HepG2 (cell line): ENCODE results near the gene ZDHHC18. TPM values are rescaled to one million over a fixed set of nuclear protein-coding genes. Genes with fewer than 3 reads are reported as not detected.

Experiments used
- ATAC-seq: fragments of 200-7000 bp; cut with Tn5 transposase; 3 replicates; pipeline ENCODE4 v1.9.1; 2020; ENCODE audit warnings: mild to moderate bottlenecking, moderate library complexity
- BruUV-seq: library from RNA; stranded (reverse); fragments of 400-500 nt; replicated peaks from 2 replicates; lab custom pipeline; 2021; lab: Mats Ljungman, UMichigan
- CTCF ChIA-PET: fragments of 300-600 bp; formaldehyde crosslinking; extraction: SDS; loops from one replicate; lab custom pipeline; 2021; ENCODE audit warnings: low total read pairs, inconsistent platforms, low intra/inter-chr PET ratio; lab: Yijun Ruan, JAX
- POLR2A ChIA-PET: fragments of 350-600 bp; sonication (Branson Sonifier 250); formaldehyde crosslinking; loops from one replicate; lab custom pipeline; 2020; ENCODE audit warnings: antibody characterized with exemption, inconsistent platforms; lab: Yijun Ruan, JAX
- DNase-seq: peaks from one replicate; pipeline ENCODE4 v3.0.0-alpha.2; 2015; ENCODE audit warnings: low spot score
- FAIRE-seq: peaks from 3 replicates; lab custom pipeline; 2011; peaks lifted over from hg19 to GRCh38; lab: Jason Lieb, UNC
- H2AFZ ChIP-seq: one replicate; pipeline ENCODE4 v1.6.1; 2011; ENCODE audit warnings: low read length, inconsistent platforms
- H3K27ac ChIP-seq: fragments of 300-600 bp; 3 replicates; pipeline ENCODE4 v1.8.0; 2011; ENCODE audit warnings: mixed run types, mild to moderate bottlenecking, mixed read lengths, low read length, inconsistent platforms; ENCODE audit not compliant: insufficient read depth; ENCODE audit errors: extremely low read length
- H3K27me3 ChIP-seq, 2 experiments: fragments of 200-600 bp in 1 of 2; 2 replicates in 1 of 2; 3 replicates in 1 of 2; pipeline versions ENCODE4 v1.6.0 to v1.8.0; 2011; ENCODE audit warnings: low read length in 2 of 2, mild to moderate bottlenecking in 2 of 2, moderate library complexity in 2 of 2, inconsistent platforms in 1 of 2; ENCODE audit not compliant: insufficient read depth in 2 of 2, control insufficient read depth in 1 of 2
- H3K36me3 ChIP-seq, 2 experiments: fragments of 200-600 bp in 1 of 2; replicated peaks in 1 of 2; 2 replicates in 1 of 2; 3 replicates in 1 of 2; pipeline versions ENCODE4 v1.5.1 to v1.8.0; 2011; ENCODE audit warnings: low read length in 2 of 2, inconsistent platforms in 1 of 2; ENCODE audit not compliant: insufficient read depth in 2 of 2, control insufficient read depth in 1 of 2
- H3K4me1 ChIP-seq: 2 replicates; pipeline ENCODE4 v1.5.1; 2012; ENCODE audit warnings: low read length, inconsistent platforms; ENCODE audit not compliant: insufficient read depth
- H3K4me2 ChIP-seq: 2 replicates; pipeline ENCODE4 v1.6.0; 2011; ENCODE audit warnings: low read depth, low read length, inconsistent platforms
- H3K4me3 ChIP-seq, 3 experiments: fragments of 200-600 bp in 1 of 3; sonication (generic), shearing (Covaris generic) in 1 of 3; replicated peaks in 1 of 3; 2 replicates each; pipeline ENCODE4 v1.5.1; 2011 to 2016; ENCODE audit warnings: low read length in 3 of 3, inconsistent platforms in 2 of 3, low read depth in 2 of 3, mild to moderate bottlenecking in 2 of 3, control low read depth in 1 of 3, mixed read lengths in 1 of 3; ENCODE audit not compliant: insufficient read depth in 1 of 3
- H3K79me2 ChIP-seq: one replicate; pipeline ENCODE4 v1.6.1; 2011; ENCODE audit warnings: low read length, inconsistent platforms; ENCODE audit not compliant: insufficient read depth
- H3K9ac ChIP-seq: 2 replicates; pipeline ENCODE4 v1.6.0; 2011; ENCODE audit warnings: mild to moderate bottlenecking, low read depth, low read length, inconsistent platforms; ENCODE audit not compliant: insufficient read depth
- H3K9me3 ChIP-seq: 2 replicates; pipeline ENCODE4 v1.5.1; 2012; ENCODE audit warnings: mild to moderate bottlenecking, low read length
- H4K20me1 ChIP-seq: 2 replicates; pipeline ENCODE4 v1.6.0; 2011; ENCODE audit warnings: inconsistent platforms, mild to moderate bottlenecking, low read length, moderate library complexity; ENCODE audit not compliant: insufficient read depth
- ATF7 ChIP-seq, 2 experiments: fragments of 450-650 bp in 1 of 2; sonication (generic) in 1 of 2; formaldehyde crosslinking in 1 of 2; IDR thresholded peaks; 2 replicates each; pipeline versions ENCODE4 v1.4.0 to v1.6.1; 2016 to 2020; ENCODE audit warnings: antibody characterized with exemption in 1 of 2, mild to moderate bottlenecking in 1 of 2, missing genetic modification reagents in 1 of 2
- MAFK ChIP-seq, 2 experiments: IDR thresholded peaks in 1 of 2; conservative IDR thresholded peaks in 1 of 2; 2 replicates each; pipeline ENCODE4 v1.6.1; 2011; ENCODE audit warnings: improper control_type of control experiment in 2 of 2, low read length in 2 of 2
- RAD21 ChIP-seq: fragments of 450-650 bp; formaldehyde crosslinking; IDR thresholded peaks from 2 replicates; pipeline ENCODE4 v1.5.0; 2020; ENCODE audit warnings: mild to moderate bottlenecking
- ZNF841 ChIP-seq: sonication (generic); formaldehyde crosslinking; IDR thresholded peaks from 2 replicates; pipeline ENCODE4 v1.8.1; 2023; ENCODE audit warnings: missing genetic modification reagents, borderline replicate concordance
- WGBS: methylation state at CpG from one replicate; pipeline ENCODE4 v1.1.6; 2017; ENCODE audit warnings: low lambda C conversion rate; 5-methylcytosine and 5-hydroxymethylcytosine counted together
- in situ Hi-C: cut with HindIII; loops from 2 replicates; pipeline ENCODE4 v1.10.0; 2017; ENCODE audit warnings: low pct_unique_long_range_greater_than_20kb; ENCODE audit not compliant: extremely low pct_ligation_motif_present
- intact Hi-C: fragments of 100-400 bp; cut with micrococcal nuclease; formaldehyde crosslinking; loops from one replicate; pipeline ENCODE4 v1.10.0; 2022; ENCODE audit not compliant: unreplicated experiment
- polyA plus RNA-seq, 8 experiments: library from polyadenylated mRNA; depleted of rRNA in 3 of 8; stranded (reverse) in 7 of 8; unstranded in 1 of 8; fragments of >200 nt; fragmentation: Illumina TruSeq in 4 of 8; extraction: Trizol in 4 of 8; gene quantifications; 2 replicates each; pipeline versions ENCODE4 v1.2.1 to v1.2.3, GENCODE V29; 2011 to 2016; ENCODE audit warnings: low read depth in 4 of 8, missing spikeins in 1 of 8, mixed read lengths in 1 of 8; ENCODE audit not compliant: insufficient read depth in 1 of 8
- total RNA-seq, 5 experiments: library from RNA; depleted of rRNA; stranded (reverse); fragments of >200 nt; fragmentation: Illumina TruSeq; extraction: Trizol; gene quantifications; 2 replicates each; pipeline ENCODE4 v1.2.3, GENCODE V29; 2016; ENCODE audit warnings: low read depth in 1 of 5

ZDHHC18 gene
- total and polyA plus RNA-seq, 2 of the 13 experiments (the other 11 are each of a cell fraction or from before 2014, with no cell fraction given) = 13.2 to 35.3 TPM

- ATAC-seq (no peak), FAIRE-seq (no peak), DNase-seq (no peak)
- in situ Hi-C loops = no loop called here
- no peak overlapping the region for H3K27ac ChIP-seq
- H3K4me3 ChIP-seq = no peak overlapping the region
- no peaks in the 10 kb centered on the region for H3K9me3 ChIP-seq
- no peaks in the 10 kb centered on the region for H3K36me3 ChIP-seq
- peaks cover 20% of the 10 kb centered on the region for H3K4me1 ChIP-seq
- intact Hi-C loops = loop anchor here (5.0 kb wide), 1 partner anchor 66 kb away; no protein-coding TSS in a partner anchor
- POLR2A ChIA-PET = no interaction called here
- CTCF ChIA-PET = no interaction called here
- H3K79me2 ChIP-seq = no peaks in the 10 kb centered on the region
- H2AFZ ChIP-seq = no peak overlapping the region
- no peak overlapping the region for H3K9ac ChIP-seq
- no peaks in the 10 kb centered on the region for H3K27me3 ChIP-seq
- TF ChIP-seq MAFK (conservative IDR thresholded peaks at IDR 0.05 in 1 of 2, IDR thresholded peaks at IDR 0.05 in 1 of 2; ENCODE audit: low read length in 2 of 2) (peak in 1 of 2 experiments; percentile 20; a peak in 1 of 4 replicates), ZNF841 (no peak)
- no peak overlapping the region for H3K4me2 ChIP-seq
- no TSS peak for BruUV-seq
- H4K20me1 ChIP-seq = no peaks in the 10 kb centered on the region
These were observed 14.8 kb upstream of the ZDHHC18 start for GRCh38 chr1:26811708-26812107.

- no peak for TF ChIP-seq RAD21
- TF ChIP-seq ATF7 (IDR thresholded peaks at IDR 0.05) = 0 out of 2 replicates have a peak, but pooled peaks have one; percentile 12
- TF ChIP-seq ATF7 (CRISPR knock-in tag; IDR thresholded peaks at IDR 0.05) = no peak
- TF ChIP-seq, all 625 proteins: peak for 1
- ChIA-PET CTCF (no interaction called here), POLR2A (no interaction called here)
- FAIRE-seq = no peak
- no peak overlapping the region for H3K4me3 ChIP-seq
- H3K79me2 ChIP-seq = no peaks in the 10 kb centered on the region
- H3K4me2 ChIP-seq = no peak overlapping the region
- DNase-seq = no peak
- no peak for ATAC-seq
- no peaks in the 10 kb centered on the region for H3K36me3 ChIP-seq
- intact Hi-C loops (loop anchor here (5.0 kb wide), 1 partner anchor 63 kb away; no protein-coding TSS in a partner anchor), in situ Hi-C loops (no loop called here)
- no peak overlapping the region for H2AFZ ChIP-seq
- no peaks in the 10 kb centered on the region for H3K27me3 ChIP-seq
- no TSS peak for BruUV-seq
- H3K9ac ChIP-seq = no peak overlapping the region
- H3K4me1 ChIP-seq = peaks cover 13% of the 10 kb centered on the region
- 49% methylated on average over 2 of the region's 2 CpGs for WGBS
- H3K9me3 ChIP-seq = no peaks in the 10 kb centered on the region
- H3K27ac ChIP-seq = no peak overlapping the region
- no peaks in the 10 kb centered on the region for H4K20me1 ChIP-seq
These were observed 12.1 kb upstream of the ZDHHC18 start for GRCh38 chr1:26814377-26814776.
